Measurements from ENCODE around the gene NAT14.

DNA sequence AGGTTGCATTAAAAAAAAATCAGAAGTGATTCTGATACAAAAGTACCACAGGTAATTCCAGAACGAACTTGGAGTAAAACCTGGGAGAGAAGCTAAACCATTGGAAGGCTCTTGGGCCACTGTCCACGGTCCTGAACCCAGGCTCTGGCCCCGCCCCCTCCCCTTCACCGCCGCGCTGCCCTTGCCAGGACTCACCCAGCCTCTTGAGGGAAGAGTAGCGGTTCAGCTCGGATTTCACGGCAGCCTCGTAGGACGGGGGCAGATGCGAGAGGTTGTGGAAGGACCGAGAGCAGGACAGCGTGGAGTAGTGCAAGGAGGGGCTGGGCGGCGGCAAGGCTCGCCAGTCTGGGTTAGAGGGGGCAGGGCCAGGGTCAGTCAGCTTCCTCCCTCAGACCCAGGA is 47.6 kb upstream of the NAT14 start:
- TF ChIP-seq, protein P1, sequence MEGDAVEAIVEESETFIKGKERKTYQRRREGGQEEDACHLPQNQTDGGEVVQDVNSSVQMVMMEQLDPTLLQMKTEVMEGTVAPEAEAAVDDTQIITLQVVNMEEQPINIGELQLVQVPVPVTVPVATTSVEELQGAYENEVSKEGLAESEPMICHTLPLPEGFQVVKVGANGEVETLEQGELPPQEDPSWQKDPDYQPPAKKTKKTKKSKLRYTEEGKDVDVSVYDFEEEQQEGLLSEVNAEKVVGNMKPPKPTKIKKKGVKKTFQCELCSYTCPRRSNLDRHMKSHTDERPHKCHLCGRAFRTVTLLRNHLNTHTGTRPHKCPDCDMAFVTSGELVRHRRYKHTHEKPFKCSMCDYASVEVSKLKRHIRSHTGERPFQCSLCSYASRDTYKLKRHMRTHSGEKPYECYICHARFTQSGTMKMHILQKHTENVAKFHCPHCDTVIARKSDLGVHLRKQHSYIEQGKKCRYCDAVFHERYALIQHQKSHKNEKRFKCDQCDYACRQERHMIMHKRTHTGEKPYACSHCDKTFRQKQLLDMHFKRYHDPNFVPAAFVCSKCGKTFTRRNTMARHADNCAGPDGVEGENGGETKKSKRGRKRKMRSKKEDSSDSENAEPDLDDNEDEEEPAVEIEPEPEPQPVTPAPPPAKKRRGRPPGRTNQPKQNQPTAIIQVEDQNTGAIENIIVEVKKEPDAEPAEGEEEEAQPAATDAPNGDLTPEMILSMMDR (IDR thresholded peaks at IDR 0.05) = no peak
- TF ChIP-seq POLR2A (IDR thresholded peaks at IDR 0.05) (no peak), POLR2AphosphoS5 (IDR thresholded peaks at IDR 0.05) (no peak)
